Measurements from ENCODE around the gene SYT1.

The SYT1 gene

DNA sequence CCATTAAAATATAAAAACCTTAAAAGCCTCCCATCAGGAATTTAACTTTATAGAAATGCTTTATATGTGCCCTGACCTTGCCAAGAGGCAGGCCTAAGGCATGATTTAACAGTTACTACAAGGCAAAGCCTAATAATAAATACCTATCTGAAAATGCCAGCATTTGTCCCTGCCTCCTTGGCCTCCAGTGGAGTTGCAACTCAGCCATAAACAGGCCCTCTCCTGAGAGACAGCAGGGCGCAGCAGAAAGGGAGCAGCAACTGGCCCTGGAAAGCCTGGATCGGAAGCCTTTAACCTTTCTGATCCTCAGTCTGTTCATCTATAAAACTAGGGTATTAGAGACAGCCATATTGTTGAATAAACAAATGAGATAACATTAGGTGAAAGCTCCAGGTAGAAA lies 501.8 kb downstream of the SYT1 start:
- DNase-seq, result no peak

DNA sequence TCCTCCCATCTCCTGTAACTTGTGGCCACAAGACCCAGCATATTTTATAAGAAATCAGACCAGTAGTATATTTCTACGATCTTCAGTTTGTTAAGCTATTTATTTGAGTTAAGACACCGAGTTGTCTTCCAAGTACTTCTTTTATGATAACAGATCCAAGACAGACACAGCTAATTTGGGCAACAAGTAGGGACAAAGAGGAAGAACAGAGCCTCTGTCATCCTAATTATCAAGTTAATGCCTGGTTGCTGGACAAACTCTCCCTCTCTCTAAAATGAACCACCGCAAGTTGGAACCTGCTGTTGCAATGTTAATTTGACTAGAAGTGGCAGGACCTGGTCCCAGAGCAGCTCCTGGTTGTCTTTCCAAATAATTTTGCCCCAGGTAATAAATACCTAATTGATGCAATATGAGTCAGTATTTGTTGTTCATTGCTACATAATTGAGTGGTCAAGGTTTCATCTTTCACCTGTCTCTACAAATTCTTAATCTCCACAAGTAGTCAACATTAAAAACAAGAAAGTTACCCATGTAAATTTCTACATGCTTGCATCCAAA lies 502.5 kb downstream of the SYT1 start:
- DNase-seq, result no peak

DNA sequence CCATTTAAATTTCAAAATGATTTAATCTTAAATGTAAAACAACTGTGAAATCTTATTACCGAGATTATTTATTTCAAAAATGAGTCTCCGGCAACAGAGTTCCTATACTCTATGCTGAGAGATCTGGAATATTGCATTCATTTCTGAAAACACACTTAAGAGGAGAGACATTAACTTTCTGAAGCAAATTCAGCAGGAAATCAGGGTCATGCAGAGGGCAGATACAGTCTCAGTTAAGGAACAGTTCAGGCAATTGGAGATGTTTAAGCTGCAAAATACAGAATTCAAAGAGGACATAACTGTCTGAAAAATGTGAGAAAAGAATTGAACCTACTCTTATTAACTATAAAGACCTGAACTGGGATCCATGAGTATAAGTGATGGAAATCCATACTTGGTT lies 505.4 kb downstream of the SYT1 start:
- DNase-seq, result no peak

DNA sequence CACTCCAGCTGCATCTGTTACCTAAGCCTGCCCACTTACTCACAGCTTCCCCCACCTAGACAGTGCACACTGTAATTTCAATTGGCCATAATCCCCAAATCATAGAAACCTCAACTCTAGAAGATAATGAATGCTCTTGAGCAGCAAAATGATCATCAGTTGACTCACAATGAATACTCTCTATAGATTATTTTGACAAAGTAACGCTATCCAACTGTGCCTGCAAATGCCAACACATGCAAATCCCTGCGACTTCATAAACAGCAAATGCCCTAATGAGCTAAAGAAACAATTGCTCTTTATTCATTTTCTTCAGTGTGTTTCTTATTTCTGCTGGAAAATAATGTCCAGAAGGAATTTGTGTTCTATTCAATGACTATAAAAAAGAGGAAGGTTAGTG lies 506.7 kb downstream of the SYT1 start:
- no peak for DNase-seq

DNA sequence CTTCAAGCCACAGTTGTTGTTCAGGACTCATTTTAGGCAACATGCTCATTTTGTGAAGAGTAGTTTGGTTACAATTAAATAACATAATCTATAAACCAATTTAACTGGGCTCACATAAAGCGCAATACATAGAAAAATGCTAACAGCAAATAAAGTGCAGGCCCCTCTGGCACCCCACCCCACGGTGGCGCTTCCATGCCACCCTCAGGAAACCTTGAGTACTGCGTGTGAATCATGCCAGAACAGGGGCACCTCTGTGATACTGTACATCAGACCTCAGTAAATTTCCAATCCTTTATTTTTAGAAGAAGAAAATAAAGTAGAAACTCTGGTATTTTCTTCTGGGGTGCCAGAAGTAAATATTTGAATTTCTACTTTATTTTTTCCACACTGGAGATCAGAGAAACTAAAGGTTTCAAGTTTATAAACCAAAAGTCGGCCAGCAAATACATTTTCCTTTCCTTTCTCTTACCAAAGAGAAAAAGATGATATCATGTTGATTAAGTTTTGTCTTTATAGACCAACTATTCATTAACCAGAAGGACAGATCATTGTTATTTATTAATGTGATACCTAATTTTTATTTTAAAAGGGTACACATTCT lies 509.4 kb downstream of the SYT1 start:
- DNase-seq, result peak; percentile 38

DNA sequence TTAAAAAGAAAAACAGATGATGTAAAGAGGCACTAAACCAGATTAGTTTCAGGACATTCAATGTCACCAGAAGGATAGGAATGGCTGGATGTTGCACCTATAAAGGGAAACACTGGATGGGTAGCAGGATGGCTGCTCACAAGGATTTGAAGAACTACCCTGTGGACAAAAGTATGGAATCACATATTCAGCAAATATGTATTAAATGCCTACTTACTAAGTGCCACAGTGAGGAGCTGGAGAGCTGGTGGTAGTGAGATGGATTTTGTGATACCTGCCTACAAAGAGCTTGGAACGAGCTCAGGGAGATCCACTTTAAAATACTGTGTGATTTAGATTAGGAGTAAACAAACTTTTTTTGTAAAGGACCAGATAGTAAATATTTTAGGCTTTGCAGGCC lies 510.0 kb downstream of the SYT1 start:
- no peak for DNase-seq

DNA sequence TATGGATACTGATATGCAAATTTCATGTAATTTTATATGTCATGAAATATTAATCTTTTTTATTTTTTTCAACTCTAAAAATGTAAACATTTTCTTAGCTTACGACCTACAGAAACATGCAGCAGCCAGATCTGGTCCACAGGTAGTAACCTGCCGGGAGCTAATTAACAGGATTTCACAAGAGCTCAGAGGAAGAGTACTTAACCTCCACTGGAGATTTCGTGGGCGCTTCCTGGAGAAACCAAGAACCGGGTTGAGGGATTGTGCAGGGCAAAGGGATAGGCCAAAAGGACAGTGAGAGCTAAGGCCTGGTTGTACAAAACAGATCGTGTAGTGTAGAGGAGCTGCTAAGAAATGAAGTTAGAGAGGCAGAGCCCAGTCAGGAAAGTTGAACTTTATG lies 510.5 kb downstream of the SYT1 start:
- no peak for DNase-seq

DNA sequence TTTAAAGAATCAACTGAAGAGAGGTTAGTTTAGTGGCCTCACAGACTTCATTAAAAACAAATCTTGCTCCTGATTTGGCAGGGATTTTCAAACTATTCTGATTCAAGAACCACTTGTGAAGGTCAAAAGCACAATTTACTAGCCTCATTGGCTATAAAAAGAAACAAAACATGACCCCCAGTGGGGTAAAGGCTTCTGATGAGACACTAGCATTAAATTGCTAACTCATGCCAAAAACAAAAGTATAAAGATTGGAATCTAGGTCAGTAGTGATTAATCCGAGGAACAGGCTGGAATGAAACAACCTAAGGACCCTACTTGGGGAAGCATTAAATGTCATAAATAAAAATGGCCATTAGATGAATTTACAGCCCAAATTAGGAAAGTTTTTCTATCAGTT lies 513.9 kb downstream of the SYT1 start:
- no peak for DNase-seq

DNA sequence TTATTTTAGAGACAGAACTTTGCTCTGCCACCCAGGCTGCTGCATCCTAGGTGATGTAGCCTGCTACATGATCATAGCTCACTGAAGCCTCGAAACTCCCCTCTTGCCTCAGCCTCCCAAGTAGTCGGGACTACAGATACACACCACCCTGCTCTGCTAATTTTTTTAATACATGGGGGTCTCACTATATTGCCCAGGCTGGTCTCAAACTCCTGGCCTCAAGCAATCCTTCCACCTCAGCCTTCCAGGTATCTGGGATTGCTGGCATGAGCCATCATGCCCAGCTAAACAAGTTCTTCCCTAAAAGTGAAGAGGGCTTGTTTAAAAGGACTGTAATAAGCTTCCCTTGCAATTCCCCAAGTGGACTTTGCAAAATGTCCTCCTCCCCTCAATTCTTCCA lies 515.8 kb downstream of the SYT1 start:
- no peak for DNase-seq

DNA sequence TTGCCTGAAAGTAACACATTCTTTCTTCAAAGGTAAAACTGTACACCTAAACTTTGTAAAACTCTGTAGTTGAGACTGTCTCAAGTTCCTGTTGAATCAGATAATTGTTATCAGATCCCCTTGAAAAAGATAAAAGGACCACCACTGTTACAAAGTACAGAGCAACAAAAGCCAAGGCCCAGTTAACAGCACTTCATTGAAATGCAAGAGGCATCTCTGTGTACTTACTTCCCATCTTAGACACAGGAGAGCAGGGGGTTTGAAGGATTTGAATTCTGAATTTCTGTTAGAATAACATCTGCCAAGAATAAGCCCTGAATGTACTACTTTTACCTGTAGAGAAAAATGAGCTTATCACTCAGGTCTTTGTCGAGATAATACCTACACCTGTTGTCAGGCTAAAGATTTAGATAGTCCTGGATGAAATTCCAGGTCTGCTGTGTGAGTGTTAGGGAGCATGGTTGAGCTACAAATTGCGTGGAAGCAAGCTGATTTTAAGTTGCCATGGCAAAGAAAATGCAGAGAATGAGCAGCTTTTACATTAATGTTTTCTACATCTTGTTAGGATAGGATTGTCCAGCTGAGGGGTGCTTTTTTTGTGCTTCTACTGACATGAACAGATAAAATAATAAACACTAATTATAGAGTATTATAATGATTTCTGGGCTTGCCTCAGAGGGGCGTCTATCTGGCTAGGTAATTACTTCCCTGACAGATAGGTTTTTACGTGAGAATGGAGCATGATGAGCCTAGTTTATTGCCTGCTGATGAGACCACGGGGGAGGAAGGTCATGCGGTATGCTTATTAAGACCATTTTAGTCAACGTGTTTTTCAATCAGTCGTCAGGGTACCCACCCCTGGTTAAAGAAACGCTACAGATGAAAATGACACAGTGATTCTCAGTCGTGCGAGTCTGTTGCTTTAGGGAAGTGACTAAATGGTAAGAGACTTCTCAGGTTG lies 517.0 kb downstream of the SYT1 start:
- peak; percentile 29 for DNase-seq

DNA sequence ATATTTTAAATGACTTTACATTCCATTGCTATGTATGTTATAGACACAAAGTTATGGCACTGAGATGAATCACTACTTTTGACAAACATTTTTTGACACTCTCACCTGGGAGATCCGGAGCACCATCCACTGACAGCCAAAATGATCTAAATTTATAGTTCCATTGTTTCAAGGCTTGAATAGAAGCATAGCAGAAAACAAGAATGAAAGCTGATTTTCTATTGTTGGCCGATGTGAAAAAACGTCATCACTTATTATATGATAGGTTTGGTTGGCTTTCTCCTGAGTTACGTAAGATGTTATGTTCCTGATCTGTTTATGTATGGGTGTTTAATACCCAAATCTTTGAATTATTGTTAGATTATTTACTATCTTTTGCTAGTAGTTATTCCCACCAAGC lies 520.0 kb downstream of the SYT1 start:
- no peak for DNase-seq

DNA sequence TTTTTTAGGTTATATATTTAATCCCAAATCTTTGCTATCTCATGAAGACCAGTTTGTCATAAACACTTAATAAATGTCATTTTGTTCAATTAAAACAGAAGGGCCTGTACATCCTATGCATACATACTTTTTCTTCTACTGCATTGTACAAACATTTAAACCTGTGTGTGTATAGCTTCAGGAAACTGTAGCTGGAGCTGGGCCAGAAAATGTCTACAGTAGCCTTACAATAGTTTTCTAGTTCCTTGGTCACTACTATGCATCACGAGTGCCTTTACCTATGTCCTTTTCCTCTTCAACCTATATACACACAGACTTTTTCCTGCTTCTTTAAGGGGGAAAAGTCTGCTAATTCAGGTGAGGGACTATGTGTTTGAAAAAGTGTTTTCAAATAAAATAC lies 523.4 kb downstream of the SYT1 start:
- DNase-seq, result no peak

DNA sequence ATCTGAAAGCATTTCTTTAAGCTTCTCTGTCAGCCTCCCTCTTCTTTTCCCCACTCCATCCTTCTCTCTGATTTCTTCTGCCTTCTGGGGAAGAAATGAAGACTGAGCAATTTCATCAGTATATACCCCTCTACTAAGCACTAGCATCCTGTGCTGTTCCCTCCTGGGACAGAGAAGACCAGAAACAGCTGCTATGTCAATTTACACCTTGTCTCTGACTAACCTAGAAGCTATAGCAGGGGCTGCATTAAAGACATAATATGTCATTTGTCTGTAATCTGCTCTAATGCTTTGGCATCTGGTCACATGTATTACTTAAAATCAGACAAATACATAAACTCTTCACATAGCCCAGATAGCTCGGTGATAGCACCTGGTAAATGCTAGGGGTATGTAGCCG lies 529.3 kb downstream of the SYT1 start:
- DNase-seq, result no peak

DNA sequence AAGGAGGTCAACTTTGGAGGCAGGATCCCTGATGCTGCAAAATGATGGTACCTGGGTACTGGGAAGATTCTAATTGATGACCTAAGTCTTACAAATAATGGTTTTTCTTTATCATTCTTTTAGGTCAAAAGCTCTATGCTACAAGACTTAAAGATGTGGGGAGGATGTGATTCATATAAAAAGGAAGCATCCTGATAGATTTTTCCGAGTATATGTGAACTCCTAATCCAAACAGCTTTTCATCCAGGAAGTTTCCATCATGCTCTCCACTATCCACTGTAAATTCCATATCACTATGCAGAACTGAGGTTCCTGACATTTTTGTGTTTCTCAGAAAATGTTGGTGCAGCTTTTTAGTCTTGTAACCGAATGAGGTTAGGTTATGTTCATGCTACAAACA lies 533.0 kb downstream of the SYT1 start:
- DNase-seq, result no peak

DNA sequence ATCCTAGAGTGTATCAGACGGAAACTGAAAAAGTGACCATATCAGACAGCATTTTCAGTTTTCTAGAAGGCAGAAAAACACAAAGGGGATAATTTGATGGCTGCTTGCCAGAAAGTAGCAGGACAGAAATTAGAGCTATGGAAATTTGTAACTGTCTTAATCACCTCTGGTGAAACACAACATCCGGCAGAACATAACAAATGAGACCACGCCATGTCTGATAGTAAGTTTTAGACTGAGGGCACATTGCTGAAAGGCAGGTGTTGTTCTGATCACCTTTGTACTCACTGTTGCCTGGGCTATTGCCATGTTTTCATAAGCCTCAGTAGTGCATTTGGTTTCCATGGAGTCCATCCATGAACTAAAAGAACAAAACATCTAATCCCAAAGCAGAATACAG lies 535.9 kb downstream of the SYT1 start:
- DNase-seq, result no peak

DNA sequence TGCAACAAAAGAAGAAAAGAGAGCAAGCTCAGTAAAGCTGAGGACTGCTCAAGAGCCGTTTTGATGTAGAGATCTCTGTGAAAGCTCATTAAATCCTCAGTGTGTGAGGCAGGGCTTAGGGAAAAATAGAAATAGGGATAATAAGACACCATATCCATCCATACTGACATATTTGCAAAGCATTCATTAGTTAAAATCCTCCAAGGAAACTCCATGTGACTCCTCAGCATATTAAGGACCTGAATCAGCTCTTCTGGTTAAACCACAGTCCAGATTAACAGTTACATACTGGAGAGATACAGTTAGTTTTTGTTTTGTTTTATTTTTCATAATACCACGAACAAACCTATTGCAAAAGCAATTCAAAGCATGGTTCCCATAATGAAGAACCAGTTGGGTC lies 538.0 kb downstream of the SYT1 start:
- no peak for DNase-seq

DNA sequence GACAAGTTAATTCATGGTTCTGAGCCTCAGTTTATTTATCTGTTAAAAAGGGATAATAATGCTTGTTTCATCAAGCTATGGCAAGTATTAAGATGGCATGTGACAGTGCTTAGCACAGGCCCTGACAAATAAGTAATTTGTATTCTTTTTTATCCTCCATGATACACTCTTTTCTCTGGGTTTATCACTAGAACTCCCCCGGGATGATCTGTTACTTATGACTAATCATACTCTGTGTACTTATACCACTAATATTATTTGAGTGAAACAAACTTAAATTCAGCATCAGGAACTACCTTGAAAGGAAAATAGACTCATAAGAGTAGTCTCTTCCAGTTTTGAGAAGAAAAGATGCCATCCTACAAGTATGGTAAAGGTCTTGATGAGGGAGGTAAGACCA lies 542.4 kb downstream of the SYT1 start:
- DNase-seq, result no peak

DNA sequence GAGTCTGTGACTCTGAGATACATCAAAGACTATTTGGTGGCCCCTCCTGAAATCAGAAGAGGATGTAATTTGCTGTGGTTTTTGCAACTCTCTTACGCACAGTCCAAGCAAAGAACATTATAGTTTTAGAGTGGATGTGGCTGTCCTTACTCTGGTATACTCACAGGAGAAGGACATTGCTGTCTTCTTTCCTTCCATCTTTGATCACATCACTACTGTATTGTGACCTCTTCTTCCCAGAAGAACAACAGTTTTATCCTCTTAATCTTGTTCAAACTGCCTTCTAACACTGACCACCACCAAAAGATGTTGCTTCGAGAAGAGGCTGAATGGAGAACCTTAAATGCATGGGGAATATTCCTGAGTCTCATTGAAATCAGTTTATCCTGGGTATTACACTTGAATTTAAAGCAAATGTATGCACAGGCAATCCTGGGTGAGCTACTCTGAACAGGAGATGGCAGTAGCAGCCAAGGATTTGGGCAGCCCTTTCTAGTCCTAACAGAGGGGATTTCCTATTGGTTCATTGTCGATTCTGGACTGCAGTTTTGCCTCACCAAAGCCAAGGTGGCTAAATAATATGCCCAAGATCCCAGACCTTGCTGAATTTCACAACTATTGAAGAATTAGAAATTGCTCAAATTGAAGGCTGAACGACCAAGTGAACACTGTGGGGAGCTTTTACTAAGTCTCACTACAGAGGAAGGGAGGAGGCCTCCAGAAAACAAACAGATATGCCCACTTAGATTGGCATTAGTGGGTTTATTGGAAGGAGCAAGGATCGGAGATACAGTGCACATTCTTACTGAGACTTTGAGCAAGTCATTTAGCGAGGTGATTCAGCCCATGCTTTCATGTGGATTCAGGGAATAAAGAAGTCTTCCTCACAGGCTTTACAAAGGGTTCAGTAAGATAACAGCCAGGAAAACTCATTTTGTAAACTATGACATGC lies 543.4 kb downstream of the SYT1 start:
- DNase-seq, result no peak

DNA sequence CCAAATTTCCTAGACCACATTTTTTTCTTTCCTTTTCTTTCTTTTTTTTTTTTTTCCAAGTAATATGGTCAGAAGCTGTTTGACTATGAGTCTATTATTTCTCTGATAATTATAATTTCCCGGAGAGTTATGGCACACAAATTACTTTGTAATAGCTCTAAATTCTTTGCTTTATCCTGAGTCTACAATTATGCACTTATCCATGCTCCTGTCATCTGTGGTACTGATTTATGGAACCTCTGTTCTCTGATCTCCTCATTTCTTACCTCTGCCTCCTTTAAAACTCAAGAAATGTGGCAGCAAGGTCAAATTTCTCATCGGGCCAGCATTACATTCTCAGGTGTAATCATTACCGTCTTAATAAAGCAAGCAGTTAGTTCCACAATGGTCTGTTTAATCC lies 544.1 kb downstream of the SYT1 start:
- DNase-seq, result no peak

DNA sequence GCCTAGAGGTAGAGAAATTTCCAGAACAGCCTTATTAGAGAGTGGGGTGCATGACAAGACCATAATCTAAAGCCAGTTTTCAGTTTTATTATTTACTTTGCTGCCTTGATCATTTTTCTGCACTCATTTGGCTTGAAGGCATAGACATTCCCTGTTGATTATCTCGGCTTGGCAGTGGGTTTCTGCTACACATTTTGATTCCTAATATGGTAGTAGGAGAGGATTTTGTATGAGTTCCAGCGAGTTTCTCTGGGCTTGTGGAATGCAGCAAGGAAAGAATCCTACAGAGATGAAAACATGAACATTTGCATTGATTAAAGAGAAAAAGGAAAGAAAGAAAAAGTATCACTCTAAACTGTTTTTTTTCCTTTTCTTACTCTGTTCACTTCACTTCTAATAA lies 545.0 kb downstream of the SYT1 start:
- DNase-seq, result no peak

DNA sequence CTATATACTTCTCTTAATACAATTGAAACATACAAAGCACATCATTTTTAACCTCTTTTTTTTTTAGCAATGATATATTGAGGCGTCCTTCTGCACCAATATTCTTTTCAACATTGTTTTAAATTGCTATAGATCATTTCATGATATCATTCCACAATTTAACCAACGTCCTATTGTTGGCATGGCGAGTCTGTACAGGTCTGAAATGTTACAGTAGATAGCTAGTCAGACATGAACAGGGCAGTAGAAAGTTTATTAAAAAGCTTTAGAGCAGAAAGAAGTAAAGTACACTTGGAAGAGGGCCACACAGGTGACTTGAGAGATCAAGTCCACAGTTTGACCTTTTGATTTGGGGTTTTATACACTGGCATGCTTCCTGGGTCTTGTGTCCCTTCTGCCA lies 547.2 kb downstream of the SYT1 start:
- DNase-seq, result no peak

DNA sequence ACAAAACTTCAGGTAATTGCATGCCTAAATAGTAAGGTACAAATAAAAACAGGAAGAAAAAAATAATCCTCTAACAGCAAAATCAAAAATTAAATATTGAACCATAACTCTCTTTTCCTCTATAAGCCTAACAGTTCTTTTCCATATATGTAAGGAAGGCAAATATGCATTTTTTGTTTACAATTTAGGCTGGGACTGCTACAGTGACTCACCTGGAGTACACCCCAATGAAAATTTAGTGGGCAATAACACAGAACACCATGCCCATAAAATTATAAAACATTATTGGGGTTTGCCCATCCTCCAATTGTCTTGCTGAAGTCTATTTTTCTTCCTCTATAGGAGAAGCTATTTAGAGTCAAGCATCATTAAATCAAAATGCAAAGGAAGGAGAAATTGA lies 549.2 kb downstream of the SYT1 start:
- DNase-seq, result no peak

DNA sequence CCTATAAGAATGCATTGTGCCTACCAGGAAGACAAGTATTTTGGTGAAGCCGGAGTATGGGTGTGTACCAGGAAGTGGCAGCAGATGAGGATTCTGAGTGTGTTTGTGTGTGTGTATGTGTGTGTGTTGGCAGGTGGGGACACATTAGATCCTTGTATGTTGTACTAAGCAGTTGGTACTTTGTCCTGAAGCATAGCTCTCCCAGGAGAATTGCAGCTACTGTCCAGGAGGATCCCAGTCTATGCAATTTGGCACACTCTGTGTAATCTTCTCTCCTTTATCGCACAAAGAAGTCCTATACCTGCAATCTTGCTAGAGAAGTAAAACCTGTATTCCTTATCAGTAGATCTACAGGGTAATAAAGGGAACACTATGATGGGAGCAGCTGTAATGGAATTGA lies 549.7 kb downstream of the SYT1 start:
- DNase-seq, result no peak
